ENCODE measurements around the gene ERCC4. TPM values are rescaled to one million over a fixed set of nuclear protein-coding genes. Genes with fewer than 3 reads are reported as not detected.

ERCC4 gene
- polyA plus RNA-seq, 1 donor = 5.9 TPM

DNA sequence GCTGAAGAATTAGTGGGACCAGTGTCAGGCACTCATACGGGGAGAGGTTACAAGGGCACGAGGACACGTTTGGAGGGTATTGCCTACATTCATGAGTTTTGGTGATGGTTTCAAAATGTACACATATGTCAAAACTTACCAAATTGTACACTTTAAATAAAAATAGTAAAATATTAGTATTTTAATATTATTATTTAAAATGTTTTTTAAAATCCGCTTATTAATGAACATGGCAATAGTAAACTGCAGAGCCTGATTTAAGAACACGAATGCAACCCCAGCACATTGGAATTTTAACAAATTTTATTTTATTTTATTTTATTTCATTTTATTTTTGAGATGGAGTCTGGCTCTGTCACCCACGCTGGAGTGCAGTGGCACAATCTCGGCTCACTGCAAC is 10.9 kb upstream of the ERCC4 start:
- Histone ChIP-seq H3K36me3 (ENCODE audit: control insufficient read depth, insufficient read depth, low read length) (no peaks in the 10 kb centered on the region), H3K4me3 (ENCODE audit: low read length) (no peak overlapping the region), H3K27me3 (ENCODE audit: control insufficient read depth, insufficient read depth, low read length) (peaks cover 4% of the 10 kb centered on the region), H3K9me3 (ENCODE audit: control insufficient read depth, low read depth, low read length) (peaks cover 3% of the 10 kb centered on the region), H3K27ac (ENCODE audit: low read length) (no peak overlapping the region), H3K4me1 (ENCODE audit: control insufficient read depth, insufficient read depth, low read length) (peaks cover 3% of the 10 kb centered on the region)
- no peak for DNase-seq
- 100% methylated on average over 2 of the region's 7 CpGs for WGBS (ENCODE audit: insufficient coverage, low lambda C conversion rate)

DNA sequence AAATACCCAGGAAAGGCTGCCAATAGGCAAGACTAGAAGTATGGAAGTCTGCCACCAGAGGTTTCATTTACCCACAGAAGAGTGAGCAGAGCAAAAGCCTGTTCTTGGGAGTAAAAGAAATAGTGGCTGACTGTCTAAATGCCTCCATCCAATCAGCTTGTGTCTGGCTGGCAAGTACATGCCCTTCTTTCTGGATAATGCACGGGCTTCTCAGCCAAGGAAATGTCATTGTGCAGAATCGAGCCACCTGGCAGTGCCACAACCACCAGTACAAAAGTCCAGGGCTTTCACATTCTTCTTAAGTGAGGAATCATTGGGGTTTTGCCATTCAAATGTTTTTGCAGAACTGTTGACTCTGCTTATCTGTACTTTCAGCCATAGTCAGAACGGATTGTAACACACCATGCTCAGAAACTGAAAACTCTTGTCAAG is 10.1 kb upstream of the ERCC4 start:
- WGBS (ENCODE audit: insufficient coverage, low lambda C conversion rate) = 14% methylated on average over 1 of the region's 3 CpGs
- Histone ChIP-seq H3K27me3 (ENCODE audit: control insufficient read depth, insufficient read depth, low read length) (peaks cover 4% of the 10 kb centered on the region), H3K9me3 (ENCODE audit: control insufficient read depth, low read depth, low read length) (peaks cover 3% of the 10 kb centered on the region), H3K27ac (ENCODE audit: low read length) (no peak overlapping the region), H3K4me1 (ENCODE audit: control insufficient read depth, insufficient read depth, low read length) (peaks cover 3% of the 10 kb centered on the region), H3K36me3 (ENCODE audit: control insufficient read depth, insufficient read depth, low read length) (no peaks in the 10 kb centered on the region), H3K4me3 (ENCODE audit: low read length) (no peak overlapping the region)
- DNase-seq = peak; percentile 19 to 55

DNA sequence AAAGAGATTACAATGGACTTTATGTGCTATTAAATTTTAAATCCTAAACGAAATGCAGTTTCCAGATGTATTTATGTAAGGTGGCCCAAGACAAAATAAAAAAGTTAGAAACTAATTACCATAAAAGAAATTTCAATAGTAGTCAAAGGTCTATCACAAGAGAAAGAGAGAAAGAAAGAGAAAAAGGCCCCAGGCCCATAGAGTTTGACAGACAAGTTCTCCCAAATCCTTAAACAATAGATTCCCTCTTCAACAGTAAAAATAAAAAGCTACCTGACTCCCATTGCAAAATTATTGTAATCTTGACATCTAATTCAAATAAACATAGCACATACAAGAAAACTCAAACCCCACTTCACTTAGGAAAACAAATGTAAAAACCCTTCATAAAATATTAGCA is 8.6 kb upstream of the ERCC4 start:
- peaks cover 4% of the 10 kb centered on the region for H3K27me3 ChIP-seq (ENCODE audit: control insufficient read depth, insufficient read depth, low read length)
- no peak for DNase-seq
- WGBS (ENCODE audit: insufficient coverage, low lambda C conversion rate) = 88% methylated on average over 1 of the region's 1 CpG
- peaks cover 3% of the 10 kb centered on the region for H3K4me1 ChIP-seq (ENCODE audit: control insufficient read depth, insufficient read depth, low read length)
- no peaks in the 10 kb centered on the region for H3K36me3 ChIP-seq (ENCODE audit: control insufficient read depth, insufficient read depth, low read length)
- H3K4me3 ChIP-seq (ENCODE audit: low read length) = no peak overlapping the region
- H3K9me3 ChIP-seq (ENCODE audit: control insufficient read depth, low read depth, low read length) = peaks cover 3% of the 10 kb centered on the region
- H3K27ac ChIP-seq (ENCODE audit: low read length) = no peak overlapping the region

DNA sequence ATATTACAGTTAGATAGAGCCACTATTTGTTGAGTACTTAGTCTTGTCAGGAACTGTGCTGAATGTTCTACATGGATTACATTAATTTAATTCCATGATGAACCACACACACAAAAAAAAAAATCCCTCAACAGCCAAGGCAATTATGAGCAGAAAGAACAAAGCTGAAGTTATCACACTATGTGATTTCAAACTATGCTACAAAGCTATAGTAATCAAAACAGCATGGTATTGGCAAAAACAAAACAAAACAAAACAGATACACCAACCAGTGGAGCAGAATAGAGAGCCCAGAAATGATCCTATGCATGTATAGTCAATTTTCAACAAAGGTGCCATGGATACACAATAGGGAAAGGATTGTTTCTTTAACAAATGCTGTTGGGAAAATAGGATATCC is 8.1 kb upstream of the ERCC4 start:
- DNase-seq = no peak
- Histone ChIP-seq H3K36me3 (ENCODE audit: control insufficient read depth, insufficient read depth, low read length) (no peaks in the 10 kb centered on the region), H3K4me1 (ENCODE audit: control insufficient read depth, insufficient read depth, low read length) (peaks cover 3% of the 10 kb centered on the region), H3K27me3 (ENCODE audit: control insufficient read depth, insufficient read depth, low read length) (peaks cover 4% of the 10 kb centered on the region), H3K9me3 (ENCODE audit: control insufficient read depth, low read depth, low read length) (peaks cover 3% of the 10 kb centered on the region), H3K27ac (ENCODE audit: low read length) (no peak overlapping the region), H3K4me3 (ENCODE audit: low read length) (no peak overlapping the region)

DNA sequence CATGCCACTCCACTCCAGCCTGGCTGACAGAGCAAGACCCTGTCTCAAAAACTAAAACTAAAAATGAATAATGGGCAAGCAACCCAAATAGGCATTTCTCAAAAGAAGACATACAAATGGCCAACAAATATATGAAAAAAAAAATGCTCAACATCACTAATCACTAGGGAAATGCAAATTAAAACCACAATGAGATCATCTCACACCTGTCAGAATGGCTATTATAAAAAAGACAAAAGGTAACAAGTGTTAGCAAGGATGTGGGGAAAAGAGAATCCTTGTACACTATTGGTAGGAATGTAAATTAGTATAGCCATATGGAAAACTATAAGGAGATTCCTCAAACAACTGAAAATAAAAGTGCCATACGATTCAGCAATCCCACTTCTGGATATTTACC is 7.1 kb upstream of the ERCC4 start:
- H3K27ac ChIP-seq (ENCODE audit: low read length) = no peak overlapping the region
- H3K36me3 ChIP-seq (ENCODE audit: control insufficient read depth, insufficient read depth, low read length) = no peaks in the 10 kb centered on the region
- peaks cover 4% of the 10 kb centered on the region for H3K27me3 ChIP-seq (ENCODE audit: control insufficient read depth, insufficient read depth, low read length)
- WGBS (ENCODE audit: insufficient coverage, low lambda C conversion rate) = no CpG with 5 or more reads among the region's 1 CpG
- H3K4me3 ChIP-seq (ENCODE audit: low read length) = no peak overlapping the region
- no peak for DNase-seq
- peaks cover 3% of the 10 kb centered on the region for H3K9me3 ChIP-seq (ENCODE audit: control insufficient read depth, low read depth, low read length)
- H3K4me1 ChIP-seq (ENCODE audit: control insufficient read depth, insufficient read depth, low read length) = peaks cover 3% of the 10 kb centered on the region

DNA sequence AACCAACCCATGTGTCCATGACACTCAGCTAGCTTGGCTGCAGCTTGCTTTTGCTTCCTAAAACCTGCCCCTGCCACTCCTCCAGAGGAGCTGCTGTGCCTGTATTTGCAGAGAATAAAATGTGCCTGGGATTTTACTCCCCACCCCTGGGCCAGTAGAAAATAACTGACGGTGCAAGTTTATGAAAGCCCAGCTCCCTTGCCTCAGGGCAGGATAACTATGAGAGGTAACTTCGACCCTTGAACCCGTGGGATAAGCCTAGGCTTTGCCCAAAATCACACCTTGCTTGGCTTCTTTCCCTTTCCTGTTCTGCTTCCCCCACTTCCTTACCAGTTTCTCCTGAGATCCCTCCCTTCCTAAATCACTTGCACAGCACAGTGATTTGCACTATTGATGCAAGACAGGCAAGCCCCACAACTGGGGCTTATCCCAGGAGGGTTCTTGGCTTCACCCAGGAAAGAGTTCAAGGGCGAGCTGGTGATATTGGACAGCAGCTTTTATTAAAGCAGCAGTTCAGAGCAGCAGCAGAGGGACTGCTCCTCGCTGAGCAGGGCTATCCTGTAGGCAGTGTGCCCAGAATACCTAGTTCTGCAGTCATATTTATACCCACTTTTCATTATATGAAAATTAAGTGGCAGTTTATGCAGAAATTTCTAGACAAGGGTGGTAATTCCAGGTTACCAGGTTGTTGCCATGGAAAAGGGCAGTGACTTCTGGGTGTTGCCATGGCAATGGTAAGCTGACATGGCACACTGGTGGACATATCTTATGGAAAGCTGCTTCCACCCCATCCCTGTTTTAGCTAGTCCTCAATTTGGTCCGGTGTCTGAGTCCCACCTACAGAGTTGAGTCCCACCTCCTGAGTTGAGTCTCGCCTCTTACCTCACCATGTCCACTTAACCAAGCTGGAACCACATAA is 6.3 kb upstream of the ERCC4 start:
- Histone ChIP-seq H3K27me3 (ENCODE audit: control insufficient read depth, insufficient read depth, low read length) (peaks cover 2% of the 10 kb centered on the region), H3K4me1 (ENCODE audit: control insufficient read depth, insufficient read depth, low read length) (peaks cover 3% of the 10 kb centered on the region), H3K36me3 (ENCODE audit: control insufficient read depth, insufficient read depth, low read length) (no peaks in the 10 kb centered on the region), H3K9me3 (ENCODE audit: control insufficient read depth, low read depth, low read length) (peaks cover 3% of the 10 kb centered on the region), H3K4me3 (ENCODE audit: low read length) (no peak overlapping the region), H3K27ac (ENCODE audit: low read length) (no peak overlapping the region)
- WGBS (ENCODE audit: insufficient coverage, low lambda C conversion rate) = 67% methylated on average over 1 of the region's 7 CpGs
- no peak for DNase-seq

DNA sequence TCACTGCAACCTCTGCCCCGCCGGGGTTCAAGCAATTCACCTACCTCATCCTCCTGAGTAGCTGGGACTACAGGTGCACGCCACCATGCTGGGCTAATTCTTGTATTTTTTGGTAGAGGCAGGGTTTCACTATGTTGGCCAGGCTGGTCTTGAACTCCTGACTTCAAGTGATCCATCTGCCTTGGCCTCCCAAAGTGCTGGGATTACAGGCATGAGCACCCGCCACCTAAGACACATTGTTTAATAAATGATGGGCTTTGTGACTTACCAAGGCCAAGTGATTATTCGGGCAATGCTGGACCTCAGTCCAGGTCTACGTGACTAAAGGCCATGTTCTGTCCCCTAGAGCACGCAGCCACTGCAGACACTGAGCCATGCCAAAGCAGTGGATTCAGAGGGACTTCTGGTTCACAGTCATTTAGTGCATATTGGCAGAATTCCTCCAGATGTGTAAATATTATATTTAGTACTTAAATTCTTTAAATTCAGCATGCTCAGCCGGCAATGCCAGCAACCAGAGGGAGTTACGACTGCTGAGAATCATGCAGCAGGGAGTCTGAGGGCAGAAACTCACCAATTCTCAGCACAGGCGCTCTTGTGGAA is 4.8 kb upstream of the ERCC4 start:
- peaks cover 3% of the 10 kb centered on the region for H3K4me1 ChIP-seq (ENCODE audit: control insufficient read depth, insufficient read depth, low read length)
- H3K27ac ChIP-seq (ENCODE audit: low read length) = no peak overlapping the region
- WGBS (ENCODE audit: insufficient coverage, low lambda C conversion rate) = no CpG with 5 or more reads among the region's 10 CpGs
- H3K36me3 ChIP-seq (ENCODE audit: control insufficient read depth, insufficient read depth, low read length) = no peaks in the 10 kb centered on the region
- DNase-seq = no peak
- peaks cover 3% of the 10 kb centered on the region for H3K9me3 ChIP-seq (ENCODE audit: control insufficient read depth, low read depth, low read length)
- H3K4me3 ChIP-seq (ENCODE audit: low read length) = no peak overlapping the region
- no peaks in the 10 kb centered on the region for H3K27me3 ChIP-seq (ENCODE audit: control insufficient read depth, insufficient read depth, low read length)

DNA sequence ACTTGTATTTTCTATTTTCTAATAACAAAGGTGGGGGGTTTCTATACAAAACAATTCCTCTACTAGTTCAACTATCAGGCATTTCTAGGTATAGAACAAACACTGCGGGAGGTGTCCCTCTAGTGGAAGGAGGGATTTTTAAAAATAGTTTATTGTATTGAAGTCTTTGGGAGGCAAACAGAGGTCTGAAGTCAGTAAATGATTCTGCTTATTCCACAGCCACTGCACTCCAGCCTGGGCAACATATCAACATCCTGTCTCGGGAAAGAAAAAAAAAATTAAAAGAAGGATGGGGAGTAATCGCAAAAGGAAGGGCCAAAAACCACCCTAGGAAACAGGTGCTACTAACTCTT is 648 bp upstream of the ERCC4 start:
- Histone ChIP-seq H3K4me1 (ENCODE audit: control insufficient read depth, insufficient read depth, low read length) (peaks cover 6% of the 10 kb centered on the region), H3K27ac (ENCODE audit: low read length) (no peak overlapping the region), H3K27me3 (ENCODE audit: control insufficient read depth, insufficient read depth, low read length) (no peaks in the 10 kb centered on the region), H3K4me3 (ENCODE audit: low read length) (no peak overlapping the region), H3K9me3 (ENCODE audit: control insufficient read depth, low read depth, low read length) (no peaks in the 10 kb centered on the region), H3K36me3 (ENCODE audit: control insufficient read depth, insufficient read depth, low read length) (peaks cover 3% of the 10 kb centered on the region)
- WGBS (ENCODE audit: insufficient coverage, low lambda C conversion rate) = 20% methylated on average over 1 of the region's 3 CpGs
- DNase-seq = no peak

DNA sequence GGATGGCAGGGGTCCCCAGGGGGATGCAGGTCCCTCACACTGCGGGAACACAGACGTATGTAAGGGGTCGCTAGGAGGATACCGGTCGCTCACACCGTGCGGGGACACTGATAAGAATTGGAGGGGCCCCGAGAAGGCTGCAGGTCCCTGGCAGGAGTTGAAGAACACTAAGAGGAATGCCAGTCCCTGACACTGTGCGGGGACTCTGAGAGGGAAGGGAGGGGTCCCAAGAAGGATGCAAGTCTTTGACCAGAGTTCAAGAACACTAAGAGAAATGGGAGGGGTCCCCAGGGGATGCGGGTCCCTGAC is 510 bp downstream of the ERCC4 start:
- Histone ChIP-seq H3K36me3 (ENCODE audit: control insufficient read depth, insufficient read depth, low read length) (peaks cover 9% of the 10 kb centered on the region), H3K27me3 (ENCODE audit: control insufficient read depth, insufficient read depth, low read length) (no peaks in the 10 kb centered on the region), H3K27ac (ENCODE audit: low read length) (no peak overlapping the region), H3K4me1 (ENCODE audit: control insufficient read depth, insufficient read depth, low read length) (peaks cover 6% of the 10 kb centered on the region), H3K9me3 (ENCODE audit: control insufficient read depth, low read depth, low read length) (no peaks in the 10 kb centered on the region), H3K4me3 (ENCODE audit: low read length) (peak overlapping the region; percentile 94)
- DNase-seq = peak in 1 of 2 donors; percentile 7
- no CpG with 5 or more reads among the region's 10 CpGs for WGBS (ENCODE audit: insufficient coverage, low lambda C conversion rate)

DNA sequence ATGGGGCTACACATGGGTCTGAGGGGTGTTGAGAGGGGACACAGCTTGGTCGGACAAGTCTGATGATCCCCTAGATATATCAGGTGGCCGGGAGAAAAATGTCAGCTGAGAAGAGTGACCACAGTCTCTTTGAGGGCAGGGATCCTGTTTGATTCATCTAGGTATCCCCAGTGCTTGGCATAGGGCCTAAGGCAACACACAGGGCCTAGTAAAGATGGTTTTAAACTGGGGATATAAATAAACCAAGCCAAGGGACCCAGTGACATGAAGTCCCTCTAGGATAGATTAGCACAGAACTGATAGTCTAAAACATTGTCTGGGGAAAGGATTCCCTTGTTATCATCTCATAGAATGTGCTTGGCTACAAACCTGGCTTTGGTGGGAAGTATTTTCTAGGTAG is 1.4 kb downstream of the ERCC4 start:
- WGBS (ENCODE audit: insufficient coverage, low lambda C conversion rate) = no CpG with 5 or more reads among the region's 2 CpGs
- H3K4me3 ChIP-seq (ENCODE audit: low read length) = no peak overlapping the region
- no peak overlapping the region for H3K27ac ChIP-seq (ENCODE audit: low read length)
- no peaks in the 10 kb centered on the region for H3K9me3 ChIP-seq (ENCODE audit: control insufficient read depth, low read depth, low read length)
- no peaks in the 10 kb centered on the region for H3K27me3 ChIP-seq (ENCODE audit: control insufficient read depth, insufficient read depth, low read length)
- peaks cover 14% of the 10 kb centered on the region for H3K36me3 ChIP-seq (ENCODE audit: control insufficient read depth, insufficient read depth, low read length)
- no peak for DNase-seq
- peaks cover 6% of the 10 kb centered on the region for H3K4me1 ChIP-seq (ENCODE audit: control insufficient read depth, insufficient read depth, low read length)
